Measurements from ENCODE around the gene RUNX3.
A peak's percentile ranks its signal among the peaks of the same experiment; 100 is the strongest.

Gene RUNX3

DNA sequence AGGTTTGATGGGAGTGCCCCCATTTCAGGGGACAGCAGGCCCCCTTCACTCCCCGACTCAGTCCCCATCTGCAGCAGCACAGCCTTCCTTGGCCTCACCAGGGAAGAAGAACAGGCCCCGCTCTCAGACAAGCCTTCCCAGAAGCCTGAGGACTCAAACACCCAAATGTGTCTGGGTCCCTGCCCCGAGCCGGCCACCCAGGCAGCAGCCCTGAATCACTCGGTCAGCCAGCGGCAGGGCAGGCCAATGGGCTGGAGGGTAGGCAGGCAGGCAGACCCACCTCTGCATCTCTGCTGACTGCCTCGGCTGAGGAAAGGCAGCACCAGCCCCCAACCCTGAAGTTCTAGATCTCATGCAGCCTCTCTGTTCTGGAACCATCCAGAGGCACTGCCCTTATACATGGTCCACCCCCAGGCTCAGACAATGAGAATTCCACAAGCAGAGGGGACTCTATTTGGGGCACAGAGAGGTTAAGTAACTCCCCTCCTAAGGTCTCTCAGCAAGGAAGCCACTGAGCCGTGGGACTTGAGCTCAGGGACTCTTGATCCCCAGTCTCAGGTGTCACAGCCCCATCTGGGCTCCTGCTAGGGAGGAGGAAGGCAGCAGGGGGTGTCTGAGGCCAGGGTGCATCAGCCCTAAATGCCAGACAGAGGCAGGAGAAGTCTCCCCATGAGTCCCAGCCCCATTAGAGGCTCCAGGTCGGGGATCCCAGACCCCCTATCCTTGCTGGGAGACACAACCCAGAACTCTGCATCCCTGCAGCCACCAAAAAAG is 33.2 kb upstream of the RUNX3 start:
- peak; percentile 37 for DNase-seq (ENCODE audit: low read depth)

DNA sequence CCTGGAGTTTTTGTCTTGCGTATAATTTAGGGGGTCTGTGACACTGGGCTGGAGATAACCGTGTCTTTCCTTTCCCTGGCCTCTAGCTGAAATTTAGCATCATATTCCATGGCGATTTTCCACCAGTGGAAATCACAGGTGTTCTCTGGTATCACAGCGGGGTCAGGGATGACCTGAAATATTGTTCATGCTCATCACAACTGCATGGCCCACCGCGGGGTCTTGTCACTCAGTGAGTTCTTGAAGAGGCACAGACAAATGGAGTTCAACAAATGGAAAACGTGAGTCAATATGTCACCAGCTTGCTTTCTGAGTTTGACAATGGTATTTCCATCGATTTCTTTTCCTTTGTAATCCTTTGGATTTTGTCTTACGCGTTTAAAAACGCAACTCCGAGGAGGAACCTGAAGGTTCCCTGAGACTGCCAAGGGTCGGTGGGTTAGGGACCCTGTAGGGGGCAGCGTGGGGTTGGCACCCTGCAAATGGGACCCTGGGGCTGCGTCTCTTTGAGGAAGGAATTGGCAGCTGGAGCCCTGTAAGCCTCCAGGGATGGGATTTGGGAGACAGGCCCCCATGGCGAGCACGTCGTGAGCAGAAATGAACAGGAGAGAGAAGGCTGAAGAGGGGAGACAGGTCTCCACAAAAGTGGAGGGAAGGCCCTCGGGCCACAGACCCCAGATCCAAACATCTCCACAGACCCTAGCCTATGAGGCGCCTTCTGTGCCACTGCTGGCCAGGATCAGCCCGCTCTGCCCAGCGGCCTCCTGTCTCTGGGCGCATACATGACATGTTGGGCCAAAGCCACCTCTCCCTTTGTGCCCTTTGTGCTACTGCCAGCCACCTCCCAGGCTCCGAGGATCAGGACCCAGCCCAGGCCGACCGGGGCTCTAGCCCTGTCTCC is 32.1 kb upstream of the RUNX3 start:
- no peak for DNase-seq (ENCODE audit: low read depth)

DNA sequence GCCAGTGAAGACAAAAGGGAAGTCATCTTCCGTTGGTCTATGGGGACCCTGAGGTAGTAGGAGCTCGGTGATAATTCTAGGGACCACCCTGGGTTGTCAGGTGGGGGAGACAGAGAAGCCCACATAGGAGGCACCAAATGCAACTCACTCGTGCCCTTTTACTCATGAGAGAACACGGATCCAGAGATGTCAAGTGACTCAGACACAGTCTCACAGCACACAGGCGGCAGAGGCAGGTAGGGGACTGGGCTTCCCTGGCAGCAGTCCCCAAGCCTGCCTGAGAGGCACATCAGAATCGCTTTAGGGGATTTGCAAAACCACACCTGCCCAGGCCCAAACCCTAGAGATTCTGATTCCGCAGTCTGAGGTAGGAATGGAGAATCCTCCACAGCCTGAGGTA is 31.3 kb upstream of the RUNX3 start:
- DNase-seq (ENCODE audit: low read depth), result no peak

DNA sequence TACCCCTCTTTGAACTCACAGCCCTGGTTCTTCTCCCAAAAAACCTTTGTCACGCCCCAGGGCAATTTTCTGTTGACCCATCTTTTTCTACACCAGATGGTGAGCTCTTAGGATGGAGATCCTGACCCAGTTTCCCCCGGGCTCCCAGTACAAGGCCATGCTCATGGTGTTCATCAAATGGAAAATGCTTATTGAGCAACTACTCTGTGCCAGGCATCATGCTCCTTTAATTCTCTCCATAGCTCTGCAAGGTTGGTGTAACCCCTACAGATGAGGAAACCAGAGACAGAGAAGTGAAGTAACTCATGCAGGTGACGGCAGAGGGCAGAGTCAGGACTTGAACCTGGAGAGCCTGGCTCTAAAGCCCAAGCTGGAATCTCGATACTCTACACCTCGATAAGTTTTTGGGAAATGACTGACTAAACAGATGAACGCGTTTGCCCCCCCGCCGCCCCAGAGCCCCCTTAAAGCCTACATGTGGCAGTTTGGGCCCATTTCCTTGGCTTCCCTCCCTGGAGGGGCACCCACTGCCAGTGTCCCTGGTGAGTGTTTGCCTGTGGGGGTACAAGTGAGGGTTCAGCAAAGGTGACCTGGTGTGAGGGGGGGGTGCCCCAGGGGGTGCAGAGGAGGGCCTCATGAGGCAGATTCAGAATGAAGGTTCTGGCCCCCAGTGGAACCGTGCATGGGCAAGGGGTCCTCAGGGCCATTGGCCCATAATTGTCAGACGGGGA is 30.2 kb upstream of the RUNX3 start:
- DNase-seq (ENCODE audit: low read depth), result no peak

DNA sequence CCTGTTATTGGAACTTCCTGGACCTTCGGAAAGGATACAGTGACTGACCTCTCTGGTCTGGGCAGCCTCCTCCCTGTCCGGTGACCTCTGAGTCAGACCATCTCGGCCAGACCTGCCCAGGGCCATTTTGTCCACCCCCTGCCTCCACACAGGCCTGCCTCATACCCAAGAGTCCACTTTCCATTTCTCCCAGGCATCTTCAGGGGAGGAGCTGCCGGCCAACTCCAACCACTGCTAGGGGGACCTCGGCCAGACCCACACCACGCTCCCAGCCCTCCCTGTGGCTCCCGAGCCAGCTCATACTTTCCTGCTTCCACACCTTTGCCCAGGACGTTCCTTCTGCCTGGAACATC is 29.5 kb upstream of the RUNX3 start:
- DNase-seq (ENCODE audit: low read depth), result no peak

DNA sequence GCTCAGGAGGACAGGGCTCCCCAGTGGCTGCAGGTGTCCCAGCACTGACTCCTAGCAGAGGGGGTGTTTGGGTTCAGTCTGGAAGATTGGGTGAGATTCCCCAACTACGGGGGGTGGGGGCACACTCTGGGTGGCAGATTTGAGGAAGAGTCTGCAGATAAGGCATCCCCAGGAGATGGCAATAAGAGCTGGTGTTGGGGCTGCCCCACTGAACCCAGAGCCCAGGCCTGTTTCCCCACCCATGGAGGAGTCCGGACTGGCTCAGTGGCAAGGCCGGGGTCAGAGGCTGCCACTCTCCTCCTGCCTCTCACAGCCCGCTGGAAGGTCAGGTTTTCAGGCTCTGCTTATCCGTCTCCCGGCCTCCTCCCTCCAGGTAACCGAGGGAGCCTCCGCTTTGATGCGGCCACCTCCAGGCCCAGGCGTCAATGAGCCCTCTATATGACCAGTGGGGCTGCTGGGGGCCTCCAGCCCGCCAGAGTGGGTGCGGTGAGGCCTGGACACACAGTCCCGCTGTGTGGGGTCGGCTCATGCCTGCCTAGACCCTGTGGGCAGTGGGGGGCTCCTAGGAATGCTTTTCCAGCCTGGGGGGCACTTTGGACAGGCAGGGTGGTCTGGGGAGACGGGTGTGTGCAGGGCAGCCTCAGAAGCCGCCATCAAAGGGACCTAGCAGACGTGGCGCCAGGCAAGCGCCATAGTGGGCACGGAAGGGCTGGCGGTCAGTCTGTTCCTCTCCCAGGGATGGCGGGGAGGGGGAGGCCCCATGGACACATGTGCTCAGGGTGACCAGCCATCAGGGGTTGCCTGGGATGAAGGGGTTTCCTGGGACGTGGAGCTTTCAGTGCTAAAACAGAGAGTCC is 28.9 kb upstream of the RUNX3 start:
- no peak for DNase-seq (ENCODE audit: low read depth)

DNA sequence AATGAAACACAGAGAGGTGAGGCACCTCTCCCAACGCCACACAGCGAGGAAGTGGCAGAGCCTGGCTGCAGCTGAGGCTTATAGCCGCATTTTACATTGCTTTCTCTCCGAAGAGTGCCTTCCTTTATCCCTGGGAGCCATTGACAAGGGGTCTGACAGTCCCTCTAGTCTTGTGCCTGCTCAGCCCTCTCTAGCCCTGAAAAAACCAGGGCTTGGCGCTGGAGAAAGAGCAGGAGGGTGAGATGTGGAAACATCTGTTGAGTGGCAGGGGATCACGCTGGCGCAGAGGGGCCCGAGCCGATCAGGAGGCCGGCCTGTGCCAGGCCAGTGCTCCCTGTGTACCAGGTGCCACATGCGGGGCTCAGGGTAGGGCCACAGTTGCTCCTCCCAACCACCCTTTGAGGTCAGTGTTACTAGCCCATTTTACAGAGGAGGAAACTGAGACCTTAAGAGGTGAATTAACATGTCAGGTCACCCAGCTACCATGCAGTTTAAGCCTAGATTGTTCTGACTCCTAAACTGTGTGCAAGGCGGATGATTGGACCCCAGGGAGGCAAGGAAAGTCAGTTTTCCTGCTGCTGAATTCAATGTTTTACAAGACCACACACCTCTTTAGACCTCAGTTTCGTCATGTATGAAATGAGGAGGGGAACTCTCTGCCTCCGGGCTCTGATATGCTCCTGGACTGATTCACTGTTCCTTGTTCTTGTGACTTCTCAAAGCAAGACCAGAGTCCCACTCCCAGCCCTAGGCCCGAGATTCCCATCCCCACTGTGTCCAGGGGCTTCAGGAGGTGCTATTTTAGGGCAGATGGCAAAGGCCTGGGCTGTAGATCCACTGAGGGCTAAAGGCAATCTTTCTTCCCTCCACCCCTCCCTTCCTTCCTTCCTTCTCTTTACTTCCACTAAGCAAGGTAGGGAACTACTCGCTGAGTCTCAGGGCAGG is 28.0 kb upstream of the RUNX3 start:
- DNase-seq (ENCODE audit: low read depth), result no peak

DNA sequence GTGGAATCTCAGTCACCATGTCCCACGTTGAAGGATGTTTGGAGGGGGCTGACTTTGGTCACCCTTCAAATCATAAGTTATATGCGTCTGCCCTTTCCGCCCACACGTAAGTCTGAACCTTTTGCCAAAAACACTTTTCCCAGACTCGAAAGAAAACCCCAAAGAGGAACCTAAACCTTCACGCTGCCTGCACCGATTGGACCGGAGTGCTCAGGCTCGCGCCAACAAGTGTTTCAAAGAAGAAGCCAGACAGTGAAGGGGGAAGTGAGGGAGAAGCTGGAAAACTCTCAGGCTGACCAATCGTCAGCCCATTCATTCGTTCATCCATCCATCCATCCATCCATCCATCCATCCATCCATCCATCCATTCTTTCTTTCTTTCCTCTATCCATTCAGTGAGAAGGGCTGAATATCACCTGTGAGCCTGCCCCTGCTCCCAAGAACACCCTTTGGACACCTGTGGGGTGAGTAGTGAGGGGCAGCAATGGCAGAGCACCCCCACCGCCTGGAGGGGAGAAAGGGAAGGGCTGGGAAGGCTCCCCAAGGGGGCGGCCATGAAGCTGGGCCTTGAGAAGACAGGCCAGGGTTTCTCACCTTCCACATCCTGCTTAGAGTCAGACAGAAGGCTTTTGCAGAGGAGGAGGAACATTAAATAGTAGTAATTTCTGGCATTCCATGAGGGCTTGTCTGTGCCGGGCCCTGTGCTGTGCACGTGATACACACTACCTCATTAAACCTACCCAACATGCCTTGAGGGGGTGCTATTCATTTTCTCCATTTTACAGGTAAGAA is 27.1 kb upstream of the RUNX3 start:
- DNase-seq (ENCODE audit: low read depth), result no peak

DNA sequence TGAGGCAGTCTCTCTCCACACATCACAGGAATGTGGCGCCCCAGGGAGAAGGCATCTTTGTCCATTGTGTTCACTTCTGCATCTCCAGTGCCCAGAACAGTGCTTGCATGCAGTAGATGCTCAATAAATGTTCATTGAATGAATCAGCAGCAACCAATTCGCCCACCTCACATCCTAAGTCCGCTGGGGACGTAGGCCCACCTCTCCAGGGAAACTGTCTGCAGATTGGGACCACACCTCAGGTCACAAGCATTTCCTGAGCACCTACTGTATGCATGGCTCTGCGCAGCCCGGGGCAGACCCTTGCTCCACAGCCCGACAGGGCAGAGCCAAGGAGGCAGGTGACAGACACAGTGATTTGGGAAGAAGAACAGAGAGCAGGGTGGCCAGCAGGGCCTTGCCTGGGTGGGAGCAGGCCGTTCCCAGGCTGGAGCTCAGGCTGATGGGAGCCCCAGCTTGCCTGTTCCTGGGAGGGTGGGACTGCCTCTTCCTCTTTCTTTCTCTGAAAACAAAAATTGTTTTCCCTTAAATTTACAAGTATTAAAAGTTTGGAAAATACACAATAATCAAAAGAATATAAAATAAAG is 25.8 kb upstream of the RUNX3 start:
- DNase-seq (ENCODE audit: low read depth), result no peak

DNA sequence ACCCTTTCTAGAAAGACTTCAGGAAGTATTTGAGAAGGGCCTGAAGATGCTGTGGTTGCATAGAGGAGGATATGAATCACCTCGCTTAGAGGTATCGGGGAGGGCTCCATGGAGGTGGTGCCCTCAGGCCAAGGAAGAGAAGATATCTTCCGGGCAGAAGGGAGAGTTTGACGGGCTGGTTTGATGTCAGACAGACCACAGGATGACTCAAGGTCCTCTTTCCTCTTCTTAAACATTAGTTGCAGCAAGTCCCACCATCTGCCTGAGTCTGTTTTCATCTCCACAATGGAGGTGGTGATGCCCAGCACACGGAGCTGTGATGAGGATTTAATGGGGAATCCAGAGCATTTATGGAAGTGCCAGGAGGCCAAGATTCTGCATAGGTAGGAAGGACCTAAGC is 25.1 kb upstream of the RUNX3 start:
- peak; percentile 59 for DNase-seq (ENCODE audit: low read depth)

DNA sequence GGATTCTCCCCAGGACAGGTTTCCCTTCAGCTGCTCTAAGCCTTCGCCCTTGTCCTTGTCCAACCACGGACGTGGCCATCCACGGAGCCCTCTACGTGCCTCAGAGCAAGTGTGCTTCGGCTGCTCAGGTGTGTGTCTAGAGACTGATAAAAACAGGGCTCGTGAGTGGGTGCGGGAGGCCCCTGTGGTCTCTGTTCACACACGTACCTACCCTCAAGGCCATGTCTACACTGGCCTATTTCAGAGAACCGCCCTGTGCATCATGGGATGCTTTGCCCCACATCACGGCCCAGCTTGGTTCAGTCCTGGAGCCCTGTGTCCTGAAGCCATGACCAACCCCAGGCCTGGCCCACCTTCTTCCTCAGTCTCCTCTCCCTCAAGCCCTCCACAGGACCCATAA is 24.6 kb upstream of the RUNX3 start:
- DNase-seq (ENCODE audit: low read depth), result no peak

DNA sequence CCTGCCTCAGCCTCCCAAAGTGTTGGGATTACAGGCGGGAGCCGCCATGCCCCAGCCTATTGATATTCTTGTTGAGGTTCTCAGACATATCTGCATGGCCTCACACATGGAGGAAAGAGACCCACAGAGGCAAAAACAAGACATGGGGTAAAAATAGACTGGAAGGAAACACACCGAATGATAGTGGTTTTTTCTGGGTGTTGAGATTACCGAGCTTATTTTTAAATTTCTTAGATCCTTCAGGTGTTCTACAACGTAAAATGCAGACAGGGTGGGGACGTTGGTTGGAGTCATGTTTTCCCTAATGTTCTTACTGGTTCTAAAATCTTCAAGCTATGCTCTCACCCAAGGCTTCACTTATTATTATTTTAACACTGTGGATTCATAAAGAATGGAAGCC is 23.9 kb upstream of the RUNX3 start:
- DNase-seq (ENCODE audit: low read depth), result no peak

DNA sequence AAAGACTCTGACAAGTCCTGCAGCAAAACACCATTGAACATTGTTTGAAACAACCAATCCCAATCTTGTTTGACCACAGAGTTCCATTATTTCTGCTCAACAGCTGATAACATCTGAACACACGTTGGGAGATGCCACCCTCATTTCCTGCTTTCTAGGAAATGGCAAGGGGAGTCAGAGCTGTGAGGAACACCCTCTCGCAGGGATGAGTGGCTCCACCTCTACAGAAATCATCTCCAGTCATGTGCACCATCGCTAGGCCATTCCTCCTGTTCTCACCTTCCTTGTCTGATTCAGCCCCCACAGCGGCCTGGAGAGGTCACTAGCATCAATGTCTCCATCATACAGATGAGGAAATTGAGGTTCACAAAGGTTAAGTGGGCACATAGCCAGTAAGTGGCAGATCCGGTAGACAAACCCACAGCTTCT is 22.4 kb upstream of the RUNX3 start:
- DNase-seq (ENCODE audit: low read depth), result no peak

DNA sequence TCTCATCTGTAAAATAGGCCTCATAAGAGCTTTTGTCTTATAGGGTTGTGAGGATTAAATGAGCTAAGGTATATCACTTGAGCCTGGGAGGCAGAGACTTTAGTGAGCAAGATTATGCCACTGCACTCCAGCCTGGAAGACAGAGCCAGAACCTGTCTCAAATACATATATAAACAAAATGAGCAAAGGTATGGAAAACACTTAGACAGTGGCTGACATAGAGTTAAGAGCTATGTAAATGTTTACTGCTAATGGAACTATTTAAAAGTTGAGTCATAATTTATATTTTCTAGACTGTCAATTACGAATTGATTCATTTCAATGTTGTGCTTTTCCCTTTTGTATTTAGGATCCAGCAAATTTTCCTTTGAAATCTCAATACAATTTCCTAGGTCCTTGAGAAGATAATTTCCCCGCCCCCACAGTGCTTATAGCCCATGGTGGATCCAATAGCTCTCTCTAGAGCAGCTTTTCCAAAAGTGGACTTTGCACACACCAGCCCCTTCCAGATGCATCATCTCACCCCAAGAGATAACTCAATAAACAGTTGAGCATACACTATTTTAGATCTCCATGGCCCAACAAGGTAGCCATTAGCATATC is 21.8 kb upstream of the RUNX3 start:
- DNase-seq (ENCODE audit: low read depth), result no peak

DNA sequence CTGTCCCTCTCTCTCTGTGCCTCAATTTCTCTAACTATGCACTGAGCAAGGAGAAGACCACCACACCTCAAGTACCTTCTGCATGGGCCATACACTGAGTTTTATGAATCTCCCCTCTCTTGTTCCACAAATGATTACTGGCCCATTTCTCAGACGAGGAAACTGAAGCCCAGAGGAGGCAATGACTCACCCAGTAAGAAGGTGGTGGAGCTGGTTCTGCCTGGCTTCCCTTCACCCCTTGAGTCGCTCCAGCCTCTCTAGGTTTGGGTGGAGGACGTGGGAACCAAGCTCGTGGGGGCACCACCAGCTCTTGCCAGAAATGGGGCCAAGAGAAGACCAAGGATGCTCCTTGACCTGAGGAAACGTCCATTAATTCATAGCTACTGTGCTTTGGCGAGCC is 21.3 kb upstream of the RUNX3 start:
- DNase-seq (ENCODE audit: low read depth), result no peak

DNA sequence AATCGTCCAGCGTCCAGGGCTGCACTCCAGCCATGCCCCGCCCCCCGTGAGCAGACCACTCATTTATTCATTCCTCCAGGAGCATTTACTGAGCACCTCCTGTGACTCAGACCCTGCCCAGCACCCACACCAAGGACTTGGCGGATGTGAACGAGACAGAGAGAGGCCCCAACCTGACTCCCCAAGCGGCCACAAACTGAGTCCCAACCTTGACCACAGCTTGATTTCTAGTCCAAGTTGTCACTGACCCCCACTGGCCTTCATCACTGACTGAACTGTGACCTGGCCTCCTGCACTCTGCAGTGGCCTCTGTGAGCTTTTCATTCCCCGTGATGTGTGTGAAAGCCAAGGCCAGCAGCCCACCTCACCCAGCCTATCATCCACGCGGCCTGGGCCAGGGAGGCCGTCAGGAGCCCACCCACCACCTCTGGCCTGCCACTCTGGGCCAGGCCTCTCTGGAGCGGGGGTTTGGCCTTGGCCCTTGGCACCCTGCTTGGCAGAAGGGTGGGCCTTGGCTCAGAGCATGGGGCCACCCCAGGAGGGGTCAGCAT is 19.3 kb upstream of the RUNX3 start:
- DNase-seq (ENCODE audit: low read depth), result no peak

DNA sequence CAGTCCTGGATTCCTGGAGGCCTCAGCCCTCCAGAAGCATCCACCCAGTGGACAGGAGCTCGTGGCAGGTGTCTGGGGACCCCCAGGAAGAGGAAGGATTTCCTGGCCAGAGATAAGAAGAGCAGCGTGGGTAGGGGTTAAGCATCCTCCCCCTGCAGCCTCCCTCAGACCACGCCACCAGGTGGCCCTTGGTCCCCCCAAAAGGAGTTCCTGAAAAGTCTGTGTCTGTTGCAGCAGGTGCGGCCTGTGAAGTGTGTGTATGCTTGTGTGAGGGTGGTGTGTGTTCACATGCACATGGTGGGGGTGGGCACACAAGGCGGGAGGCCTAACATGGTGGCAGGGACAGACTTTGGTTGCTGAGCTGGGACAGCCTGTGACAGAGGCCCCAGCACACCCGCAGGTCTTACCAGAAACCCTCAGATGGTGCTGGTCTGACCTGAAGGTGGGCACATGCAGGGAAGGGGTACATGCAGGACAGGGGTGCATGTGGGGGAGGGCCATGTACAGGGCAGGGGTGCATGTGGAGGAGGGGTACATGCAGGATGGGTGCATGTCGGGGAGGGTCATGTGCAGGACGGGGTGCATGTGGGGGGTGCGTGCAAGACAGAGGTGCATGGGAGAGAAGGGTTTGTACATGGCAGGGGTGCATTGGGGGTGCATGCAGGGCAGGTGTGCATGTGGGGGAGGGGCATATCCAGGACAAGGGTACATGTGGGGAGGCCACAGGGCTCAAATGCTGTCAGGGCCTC is 18.2 kb upstream of the RUNX3 start:
- DNase-seq (ENCODE audit: low read depth), result no peak

Measured in stimulated activated CD8-positive, alpha-beta memory T cell treated with anti-CD3 and anti-CD28 coated beads, Interleukin-12 subunit alpha, Interleukin-12 subunit beta, amount 100 ng/mL, for 1 hour (primary cell).